GM23338 (cell line): ENCODE data around the gene DMD. TPM values are rescaled to one million over a fixed set of nuclear protein-coding genes. Genes with fewer than 3 reads are reported as not detected.

Experiments used
- ATAC-seq: fragments of 200-7000 bp; cut with Tn5 transposase; 3 replicates; pipeline ENCODE4 v1.9.1; 2020
- DNase-seq: peaks from one replicate; pipeline ENCODE4 v3.0.0-alpha.2; 2015; ENCODE audit warnings: low spot score
- H2AFZ ChIP-seq: fragments of 200-600 bp; sonication (generic); 2 replicates; pipeline ENCODE4 v1.8.0; 2016; ENCODE audit warnings: antibody characterized with exemption, mild to moderate bottlenecking, moderate library complexity
- H3F3A ChIP-seq: fragments of 200-600 bp; sonication (generic); replicated peaks from 2 replicates; pipeline ENCODE4 v1.8.0; 2017; ENCODE audit warnings: antibody characterized with exemption, mixed run types, low read depth
- H3K27ac ChIP-seq: fragments of 200-600 bp; sonication (generic); 2 replicates; pipeline ENCODE4 v1.6.1; 2016; ENCODE audit warnings: low read depth
- H3K27me3 ChIP-seq: fragments of 200-600 bp; sonication (generic); 2 replicates; pipeline ENCODE4 v1.8.0; 2016; ENCODE audit warnings: mild to moderate bottlenecking, mixed run types, moderate library complexity; ENCODE audit not compliant: insufficient read depth
- H3K36me3 ChIP-seq: fragments of 200-600 bp; sonication (generic); 2 replicates; pipeline ENCODE4 v1.8.0; 2016; ENCODE audit warnings: mild to moderate bottlenecking; ENCODE audit not compliant: insufficient read depth
- H3K4me1 ChIP-seq: fragments of 200-600 bp; sonication (generic); 2 replicates; pipeline ENCODE4 v1.8.0; 2016; ENCODE audit warnings: mild to moderate bottlenecking, moderate library complexity; ENCODE audit not compliant: insufficient read depth
- H3K4me2 ChIP-seq: fragments of 200-600 bp; sonication (generic); 2 replicates; pipeline ENCODE4 v1.7.1; 2017; ENCODE audit warnings: mixed run types
- H3K4me3 ChIP-seq: fragments of 200-600 bp; sonication (generic); 2 replicates; pipeline ENCODE4 v1.6.1; 2016; ENCODE audit warnings: mixed run types
- H3K79me2 ChIP-seq: fragments of 200-600 bp; sonication (generic); replicated peaks from 2 replicates; pipeline ENCODE4 v1.8.0; 2017; ENCODE audit warnings: mild to moderate bottlenecking; ENCODE audit not compliant: insufficient read depth
- H3K9me2 ChIP-seq: fragments of 200-600 bp; sonication (generic); 2 replicates; pipeline ENCODE4 v1.8.0; 2017; ENCODE audit not compliant: insufficient read depth
- H4K20me1 ChIP-seq: fragments of 200-600 bp; sonication (generic); replicated peaks from 2 replicates; pipeline ENCODE4 v1.8.0; 2017; ENCODE audit warnings: mild to moderate bottlenecking; ENCODE audit not compliant: insufficient read depth
- H3K27ac Mint-ChIP-seq: 2 replicates; pipeline ENCODE4 v1.8.0; 2020; ENCODE audit warnings: inconsistent platforms, mild to moderate bottlenecking, moderate library complexity, mixed read lengths
- H3K27me3 Mint-ChIP-seq: 3 replicates; pipeline ENCODE4 v1.8.0; 2022; ENCODE audit warnings: low read depth, mild to moderate bottlenecking, moderate library complexity, mixed read lengths, inconsistent platforms; ENCODE audit not compliant: insufficient read depth, poor library complexity
- H3K36me3 Mint-ChIP-seq: 3 replicates; pipeline ENCODE4 v1.8.0; 2021; ENCODE audit warnings: low read depth, mild to moderate bottlenecking, inconsistent platforms, moderate library complexity, mixed read lengths
- H3K4me1 Mint-ChIP-seq: 3 replicates; pipeline ENCODE4 v1.8.0; 2020; ENCODE audit warnings: mild to moderate bottlenecking, inconsistent platforms, mixed read lengths
- H3K4me3 Mint-ChIP-seq: 3 replicates; pipeline ENCODE4 v1.8.0; 2021; ENCODE audit warnings: moderate library complexity, mild to moderate bottlenecking, inconsistent platforms, mixed read lengths
- H3K9me3 Mint-ChIP-seq: 3 replicates; pipeline ENCODE4 v1.8.0; 2020; ENCODE audit warnings: moderate library complexity, mild to moderate bottlenecking, inconsistent platforms, mixed read lengths
- CREB1 ChIP-seq: fragments of 250-450 bp; sonication (Bioruptor Pico); IDR thresholded peaks from 2 replicates; pipeline ENCODE4 v1.5.0; 2020; ENCODE audit warnings: low read depth, mild to moderate bottlenecking, moderate library complexity
- CTCF ChIP-seq, 2 experiments: fragments of 200-600 bp in 1 of 2; sonication (generic) in 1 of 2; conservative IDR thresholded peaks; 2 replicates each; pipeline versions ENCODE4 v1.5.1 to v1.6.1; 2016 to 2017; ENCODE audit warnings: antibody characterized with exemption in 2 of 2, low read depth in 2 of 2, mild to moderate bottlenecking in 2 of 2, moderate library complexity in 1 of 2
- EZH2 ChIP-seq: fragments of 200-600 bp; sonication (generic); IDR thresholded peaks from one replicate; pipeline ENCODE4 v1.8.0; 2017; ENCODE audit warnings: antibody characterized with exemption, mild to moderate bottlenecking, low read depth; ENCODE audit not compliant: unreplicated experiment
- EZH2phosphoT487 ChIP-seq: fragments of 200-600 bp; sonication (generic); IDR thresholded peaks from one replicate; pipeline ENCODE4 v1.8.1; 2018; ENCODE audit warnings: antibody characterized with exemption; ENCODE audit not compliant: unreplicated experiment
- JUNB ChIP-seq: IDR thresholded peaks from one replicate; pipeline ENCODE4 v1.6.1; 2016; ENCODE audit warnings: antibody characterized with exemption; ENCODE audit not compliant: unreplicated experiment
- REST ChIP-seq: IDR thresholded peaks from one replicate; pipeline ENCODE4 v1.6.1; 2018; ENCODE audit warnings: antibody characterized with exemption; ENCODE audit not compliant: unreplicated experiment
- STAT1 ChIP-seq: IDR thresholded peaks from one replicate; pipeline ENCODE4 v1.6.1; 2016; ENCODE audit warnings: antibody characterized with exemption; ENCODE audit not compliant: unreplicated experiment
- ZNF114 ChIP-seq: fragments of 250-450 bp; sonication (Bioruptor Pico); IDR thresholded peaks from 2 replicates; pipeline ENCODE4 v1.5.0; 2020; ENCODE audit warnings: mild to moderate bottlenecking, moderate library complexity
- ZNF331 ChIP-seq: fragments of 250-450 bp; sonication (Bioruptor Pico); IDR thresholded peaks from 2 replicates; pipeline ENCODE4 v1.5.0; 2020; ENCODE audit warnings: low read depth, mild to moderate bottlenecking, moderate library complexity
- ZNF462 ChIP-seq: fragments of 250-450 bp; sonication (Bioruptor Pico); IDR thresholded peaks from 2 replicates; pipeline ENCODE4 v1.5.0; 2020; ENCODE audit warnings: mild to moderate bottlenecking, moderate library complexity
- polyA plus RNA-seq: library from polyadenylated mRNA; unstranded; fragments of >200 nt; fragmentation: Nextera tagmentation; extraction: Ambion mirVana; gene quantifications from 2 replicates; pipeline ENCODE4 v1.2.1, GENCODE V29; 2016
- total RNA-seq: library from RNA; depleted of rRNA; stranded (reverse); fragments of >200 nt; shearing (Covaris generic); gene quantifications from 2 replicates; pipeline ENCODE4 v1.2.3, GENCODE V29; 2014

DMD gene
- total and polyA plus RNA-seq, 2 experiments from 2014 or later: 4.5 to 7.6 TPM

- TF ChIP-seq REST (no peak), ZNF114 (CRISPR knock-in tag) (no peak), JUNB (no peak), EZH2phosphoT487 (no peak), CREB1 (no peak), ZNF331 (CRISPR knock-in tag) (no peak), STAT1 (no peak)
Measured at GRCh38 chrX:31420302-31420701, 1791.0 kb downstream of the DMD start (continued).

GRCh38 chrX:31397119-31397518 lies 1814.2 kb downstream of the DMD start:
- Mint-ChIP-seq H3K27me3 (no peaks in the 10 kb centered on the region), H3K4me1 (no peaks in the 10 kb centered on the region), H3K36me3 (no peaks in the 10 kb centered on the region), H3K27ac (no peak overlapping the region), H3K9me3 (no peaks in the 10 kb centered on the region; the same call in 2 of the 3 replicates), H3K4me3 (no peak overlapping the region)
- Histone ChIP-seq H2AFZ (no peak overlapping the region), H3K4me1 (no peaks in the 10 kb centered on the region), H3K4me2 (no peak overlapping the region), H3F3A (no peaks in the 10 kb centered on the region), H3K36me3 (no peaks in the 10 kb centered on the region), H4K20me1 (no peaks in the 10 kb centered on the region), H3K27ac (no peak overlapping the region), H3K27me3 (no peaks in the 10 kb centered on the region), H3K79me2 (no peaks in the 10 kb centered on the region), H3K9me2 (no peaks in the 10 kb centered on the region), H3K4me3 (no peak overlapping the region)
- TF ChIP-seq ZNF114 (CRISPR knock-in tag): no peak
- no peak for TF ChIP-seq CTCF (conservative IDR thresholded peaks at IDR 0.05; ENCODE audit: low read depth in 2 of 2)
- no peak for TF ChIP-seq EZH2
- no peak for TF ChIP-seq ZNF331 (CRISPR knock-in tag)
- TF ChIP-seq ZNF462 (CRISPR knock-in tag): no peak
- no peak for ATAC-seq
- DNase-seq: no peak
